ENCODE data around the gene SBF2.

Gene SBF2

GRCh38 chr11:10322830-10323792 is 29.1 kb upstream of the SBF2 start:
- peak; percentile 70 for TF ChIP-seq CTCF (conservative IDR thresholded peaks at IDR 0.05)

DNA sequence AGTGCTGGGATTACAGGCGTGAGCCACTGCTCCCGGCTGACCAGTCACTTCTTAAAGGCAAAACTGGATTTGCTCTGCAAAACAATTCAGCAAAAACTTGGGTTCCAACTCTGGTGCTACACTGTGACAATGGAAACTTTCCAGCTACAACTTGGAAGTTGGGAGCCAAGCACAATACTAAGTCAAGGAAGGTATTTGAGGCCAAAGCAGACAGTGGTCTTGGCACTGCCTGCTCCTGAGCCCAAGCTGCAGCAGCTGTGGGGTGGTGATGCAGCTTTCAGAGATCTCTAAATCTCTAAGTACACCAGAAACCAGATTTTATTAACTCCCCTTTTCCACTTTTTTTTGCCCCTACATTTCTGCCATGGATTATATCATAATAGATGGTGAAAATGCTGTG is 28.4 kb upstream of the SBF2 start:
- peak overlapping the region; percentile 42; the same call in 1 of the 2 replicates for H3K27ac ChIP-seq

More at GRCh38 chr11:10322830-10323792, 29.1 kb upstream of the SBF2 start:
- H3K27ac ChIP-seq, result peak overlapping the region; percentile 42; the same call in 1 of the 2 replicates

GRCh38 chr11:10320736-10321465 is 26.9 kb upstream of the SBF2 start:
- TF ChIP-seq CTCF (conservative IDR thresholded peaks at IDR 0.05), result no peak
- H3K27ac ChIP-seq, result no peak overlapping the region

More for the DNA sequence above, 28.4 kb upstream of the SBF2 start:
- no peak for TF ChIP-seq CTCF (conservative IDR thresholded peaks at IDR 0.05)

DNA sequence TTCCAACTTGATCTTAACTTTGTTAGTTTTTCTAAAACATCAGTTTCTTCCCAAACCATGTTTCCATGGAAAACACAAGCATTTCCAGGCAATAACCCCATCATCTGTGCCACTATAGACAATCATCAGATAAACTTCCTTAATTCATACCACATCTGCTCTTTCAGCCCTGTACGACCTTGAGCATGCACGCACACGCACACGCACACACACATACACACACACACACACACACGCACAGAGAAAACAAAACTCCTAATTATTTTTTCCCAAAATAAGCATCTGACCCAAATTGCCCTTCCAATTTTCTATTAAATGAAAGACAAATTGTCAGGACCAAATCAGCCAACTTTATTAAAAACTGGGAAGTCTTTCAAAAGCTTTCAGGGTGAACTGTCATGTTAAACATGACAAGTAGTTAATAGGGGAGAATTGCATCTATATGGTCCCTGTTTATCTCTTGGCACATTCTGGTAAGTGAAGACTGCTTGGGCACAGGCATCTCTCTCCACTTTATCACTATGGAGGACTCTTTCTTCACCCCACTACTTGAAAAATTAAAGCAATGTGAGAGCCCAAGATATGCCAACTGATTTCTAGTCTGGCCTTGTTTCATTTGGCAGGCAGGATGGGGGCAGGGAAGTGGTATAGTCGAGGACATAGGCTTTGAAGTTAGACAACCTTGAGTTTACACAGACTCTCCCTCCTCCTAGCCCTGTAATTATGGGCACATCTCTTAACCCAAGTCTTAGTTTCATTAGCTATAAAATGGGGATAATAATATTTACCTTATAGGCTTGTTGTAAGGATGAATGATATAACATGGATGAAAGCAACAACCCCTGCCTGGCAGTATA is 25.9 kb upstream of the SBF2 start:
- no peak for TF ChIP-seq CTCF (conservative IDR thresholded peaks at IDR 0.05)
- H3K27ac ChIP-seq, result no peak overlapping the region

GRCh38 chr11:10318527-10318802 is 24.4 kb upstream of the SBF2 start:
- no peak for TF ChIP-seq CTCF (conservative IDR thresholded peaks at IDR 0.05)
- H3K27ac ChIP-seq, result no peak overlapping the region

- TF ChIP-seq CTCF (conservative IDR thresholded peaks at IDR 0.05), result no peak
- no peak overlapping the region for H3K27ac ChIP-seq
Observed at GRCh38 chr11:10317776-10318526, 23.9 kb upstream of the SBF2 start.
